Measurements from ENCODE around the gene KIF22.

GRCh38 chr16:29744541-29745101 is 45.9 kb upstream of the KIF22 start:
- no peak for TF ChIP-seq EZH2 (IDR thresholded peaks at IDR 0.05; ENCODE audit: low read length, missing control alignments)
- TF ChIP-seq, protein P1, sequence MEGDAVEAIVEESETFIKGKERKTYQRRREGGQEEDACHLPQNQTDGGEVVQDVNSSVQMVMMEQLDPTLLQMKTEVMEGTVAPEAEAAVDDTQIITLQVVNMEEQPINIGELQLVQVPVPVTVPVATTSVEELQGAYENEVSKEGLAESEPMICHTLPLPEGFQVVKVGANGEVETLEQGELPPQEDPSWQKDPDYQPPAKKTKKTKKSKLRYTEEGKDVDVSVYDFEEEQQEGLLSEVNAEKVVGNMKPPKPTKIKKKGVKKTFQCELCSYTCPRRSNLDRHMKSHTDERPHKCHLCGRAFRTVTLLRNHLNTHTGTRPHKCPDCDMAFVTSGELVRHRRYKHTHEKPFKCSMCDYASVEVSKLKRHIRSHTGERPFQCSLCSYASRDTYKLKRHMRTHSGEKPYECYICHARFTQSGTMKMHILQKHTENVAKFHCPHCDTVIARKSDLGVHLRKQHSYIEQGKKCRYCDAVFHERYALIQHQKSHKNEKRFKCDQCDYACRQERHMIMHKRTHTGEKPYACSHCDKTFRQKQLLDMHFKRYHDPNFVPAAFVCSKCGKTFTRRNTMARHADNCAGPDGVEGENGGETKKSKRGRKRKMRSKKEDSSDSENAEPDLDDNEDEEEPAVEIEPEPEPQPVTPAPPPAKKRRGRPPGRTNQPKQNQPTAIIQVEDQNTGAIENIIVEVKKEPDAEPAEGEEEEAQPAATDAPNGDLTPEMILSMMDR (conservative IDR thresholded peaks at IDR 0.05 in 1 of 2, IDR thresholded peaks at IDR 0.05 in 1 of 2; ENCODE audit: low read depth in 1 of 2, low read length in 2 of 2) = no peak

All from fibroblast of lung (primary cell).